Naive thymus-derived CD8-positive, alpha-beta T cell (primary cell): ENCODE data around the gene DHPS. TPM values are rescaled to one million over a fixed set of nuclear protein-coding genes. Genes with fewer than 3 reads are reported as not detected.
A peak's percentile ranks its signal among the peaks of the same experiment; 100 is the strongest.
"Not testable (repeated sequence)": the region's sequence is repeated elsewhere in the genome, so short reads cannot be mapped to it uniquely, and the experiment has no call there.

ENCODE experiments used
- ATAC-seq, 2 donors: fragments of 150-1000 bp; cut with Tn5 transposase in 1 of 2; sonication (Bioruptor Pico), chemical (Tn5 transposase) in 1 of 2; 1 replicate in 1 of 2; 2 replicates in 1 of 2; pipeline ENCODE4 v1.10.0; 2021; ENCODE audit warnings: mild to moderate bottlenecking in 2 of 2, moderate library complexity in 2 of 2
- POLR2A ChIA-PET: fragments of 350-600 bp; sonication (Branson Sonifier 250); formaldehyde crosslinking; loops from one replicate; lab custom pipeline; 2021; ENCODE audit warnings: antibody characterized with exemption; lab: Charles Lee
- DNase-seq, 10 donors: peaks; one replicate each; pipeline versions ENCODE4 v3.0.0 to v3.0.0-alpha.2; 2020 to 2022
- H3K27ac Mint-ChIP-seq, 10 donors: one replicate each; pipeline ENCODE4 v1.8.0; 2020 to 2022; ENCODE audit warnings: mild to moderate bottlenecking in 10 of 10, mixed read lengths in 10 of 10, moderate library complexity in 4 of 10, inconsistent platforms in 1 of 10
- H3K27me3 Mint-ChIP-seq, 5 donors: one replicate each; pipeline ENCODE4 v1.8.0; 2021 to 2022; ENCODE audit warnings: mixed read lengths in 5 of 5
- H3K36me3 Mint-ChIP-seq, 3 donors: one replicate each; pipeline ENCODE4 v1.8.0; 2020 to 2022; ENCODE audit warnings: mixed read lengths in 3 of 3, mild to moderate bottlenecking in 2 of 3, inconsistent platforms in 1 of 3
- H3K4me1 Mint-ChIP-seq, 4 donors: one replicate each; pipeline ENCODE4 v1.8.0; 2021 to 2022; ENCODE audit warnings: mixed read lengths in 4 of 4
- H3K4me3 Mint-ChIP-seq, 10 donors: one replicate each; pipeline ENCODE4 v1.8.0; 2020 to 2022; ENCODE audit warnings: mild to moderate bottlenecking in 10 of 10, mixed read lengths in 10 of 10, moderate library complexity in 6 of 10, inconsistent platforms in 1 of 10
- H3K9me3 Mint-ChIP-seq, 9 donors: one replicate each; pipeline ENCODE4 v1.8.0; 2020 to 2022; ENCODE audit warnings: mixed read lengths in 9 of 9, mild to moderate bottlenecking in 3 of 9, inconsistent platforms in 1 of 9, moderate library complexity in 1 of 9
- polyA plus RNA-seq, 3 donors: library from polyadenylated mRNA; unstranded; fragments of 300-500 nt; fragmentation: Illumina TruSeq; gene quantifications; one replicate each; pipeline ENCODE4 v1.2.3, GENCODE V29; 2021
- total RNA-seq, 8 experiments: library from RNA in 2 of 8; stranded (reverse) in 2 of 8; gene quantifications; one replicate each; pipeline ENCODE4 v1.2.3 and lab custom pipeline; 2021 to 2026

Gene DHPS
- total and polyA plus RNA-seq, 5 experiments from 2014 or later: 74.8 to 224 (median 108) TPM

DNA sequence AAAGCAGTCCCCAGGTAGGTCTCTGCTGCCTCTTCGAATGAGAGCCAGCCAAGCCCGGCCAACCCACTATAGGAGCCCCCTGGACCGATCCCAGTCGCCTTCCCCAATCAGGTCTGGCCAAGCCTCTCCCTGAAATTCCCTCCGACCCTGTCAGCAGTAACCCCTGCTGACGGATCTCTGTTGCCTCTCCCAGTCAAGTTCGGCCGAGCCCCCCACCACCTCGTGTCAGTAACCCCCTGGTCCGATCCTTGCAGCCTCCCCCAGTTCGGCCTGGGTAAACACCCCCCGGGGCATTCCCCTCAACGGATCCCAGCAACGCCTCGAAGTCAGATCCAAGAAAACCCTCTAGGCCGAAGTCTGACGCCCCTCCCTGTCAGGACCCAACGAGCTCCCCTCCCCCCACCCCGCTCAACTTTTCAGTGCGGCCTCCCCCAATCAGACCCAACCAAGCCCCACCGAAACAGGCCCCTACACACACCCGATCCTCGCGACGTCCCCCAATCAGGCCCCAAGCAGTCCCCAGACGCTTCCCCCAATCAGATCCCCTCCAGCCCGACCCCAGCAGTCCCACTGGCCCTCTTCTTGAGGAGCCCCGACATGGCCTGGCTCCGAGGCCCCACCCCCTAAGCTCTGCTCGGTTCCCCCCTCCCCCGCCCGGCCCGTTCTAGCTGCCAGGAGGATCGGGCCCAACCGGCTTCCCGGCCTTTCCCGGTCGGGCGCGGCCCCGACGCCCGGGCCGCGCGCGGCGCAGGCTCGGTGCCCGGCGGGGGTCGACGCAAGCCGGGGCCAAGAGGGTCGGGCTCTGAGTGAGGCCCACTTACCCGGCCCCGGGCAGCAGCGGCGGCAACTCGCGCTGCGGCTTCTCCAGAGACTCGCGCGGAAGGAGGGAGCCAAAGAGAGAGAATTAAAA lies 40.2 kb upstream of the DHPS start:
- ATAC-seq (peak; percentile 45 to 49), DNase-seq (peak in 9 of 10 donors; percentile 8 to 73 (median 48))
- POLR2A ChIA-PET: interaction anchor here (0.7 to 8.7 kb wide), 11 partner anchors 13 to 909 kb away, joined by 3 to 158 read pairs (median 4); partner anchors contain the start of genes DHPS, FBXW9, GET3 and JUNB
- Mint-ChIP-seq H3K27me3 (no peaks in the 10 kb centered on the region), H3K27ac (peak overlapping the region; percentile 88 to 96 (median 92)), H3K4me3 (peak overlapping the region; percentile 85 to 96 (median 93)), H3K4me1 (peaks cover 28 to 48% (median 41%) of the 10 kb centered on the region in 4 donors), H3K9me3 (no peaks in the 10 kb centered on the region), H3K36me3 (peaks cover 0 to 20% (median 0%) of the 10 kb centered on the region in 3 donors)

DNA sequence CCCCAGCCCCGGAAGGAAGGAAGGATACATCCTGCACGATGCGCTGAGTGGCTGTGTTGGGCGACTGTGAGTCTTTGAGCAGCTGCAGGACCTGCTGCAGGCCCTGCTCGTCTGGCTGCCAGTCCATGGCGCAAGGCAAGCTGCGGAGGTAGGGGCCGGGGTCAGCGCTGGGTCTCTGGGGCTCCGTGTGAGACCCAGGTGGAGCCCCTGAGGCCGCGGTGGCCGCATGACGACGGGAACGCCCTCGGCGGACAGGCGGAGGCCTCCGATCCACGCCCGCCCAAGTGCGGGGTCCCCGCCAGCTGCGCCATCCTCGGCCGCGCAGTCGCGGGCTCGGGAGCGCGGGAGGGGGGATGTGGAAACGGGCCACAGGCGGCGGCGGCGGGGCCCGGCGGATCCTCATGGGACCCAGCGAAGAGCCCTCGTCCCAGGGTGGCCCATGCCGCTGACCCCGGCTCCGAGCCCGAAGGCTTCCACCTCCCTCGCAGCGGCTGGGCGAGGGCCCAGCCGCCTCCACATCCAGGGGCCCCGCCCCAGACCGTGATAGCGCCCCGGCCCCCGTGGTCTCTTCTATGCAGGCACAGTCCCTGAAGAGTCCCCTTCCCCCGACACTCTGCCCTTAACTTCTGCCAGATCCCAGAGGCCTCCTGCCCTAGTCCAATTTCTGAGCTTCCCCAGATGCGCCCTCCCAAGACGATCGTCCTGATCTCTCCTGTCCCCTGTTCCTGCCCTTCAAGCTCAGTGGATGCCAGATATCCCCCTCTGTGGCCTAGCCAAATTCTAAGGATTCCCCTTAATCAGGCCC lies 39.4 kb upstream of the DHPS start:
- peaks cover 0 to 25% (median 0%) of the 10 kb centered on the region in 3 donors for H3K36me3 Mint-ChIP-seq
- peak overlapping the region; percentile 85 to 96 (median 91) for H3K27ac Mint-ChIP-seq
- H3K27me3 Mint-ChIP-seq: no peaks in the 10 kb centered on the region
- H3K4me1 Mint-ChIP-seq: peaks cover 31 to 51% (median 47%) of the 10 kb centered on the region in 4 donors
- no peak for ATAC-seq
- no peaks in the 10 kb centered on the region for H3K9me3 Mint-ChIP-seq
- DNase-seq: peak in 1 of 10 donors; percentile 13
- POLR2A ChIA-PET: interaction anchor here (0.5 to 8.7 kb wide), 8 partner anchors 14 to 1802 kb away, joined by 3 to 158 read pairs (median 6); partner anchors contain the start of genes DHPS, FBXW9, GET3 and TRIR
- peak overlapping the region; percentile 84 to 96 (median 90) for H3K4me3 Mint-ChIP-seq

DNA sequence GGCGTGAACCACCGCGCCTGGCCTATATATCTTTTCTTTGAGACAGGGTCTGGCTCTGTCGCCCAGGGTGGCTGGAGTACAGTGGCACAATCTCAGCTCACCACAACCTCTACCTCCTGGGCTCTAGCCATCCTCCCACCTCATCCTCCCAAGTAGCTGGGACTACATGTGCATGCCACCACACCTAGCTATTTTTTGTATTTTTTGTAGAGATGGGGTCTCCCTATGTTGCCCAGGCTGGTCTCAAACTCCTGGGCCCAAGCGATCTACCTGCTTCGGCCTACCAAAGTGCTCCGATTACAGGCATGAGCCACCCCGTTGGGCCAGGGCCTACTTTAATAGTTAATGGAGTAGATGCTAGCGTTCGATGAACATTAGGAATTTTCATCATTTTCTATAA lies 38.6 kb upstream of the DHPS start:
- POLR2A ChIA-PET: interaction anchor here (0.5 to 8.7 kb wide), 5 partner anchors 15 to 177 kb away, joined by 4 to 158 read pairs (median 7); partner anchors contain the start of genes DHPS, GET3 and TRIR
- DNase-seq (no peak), ATAC-seq (no peak)
- peaks cover 0 to 32% (median 0%) of the 10 kb centered on the region in 3 donors for H3K36me3 Mint-ChIP-seq
- H3K4me1 Mint-ChIP-seq: peaks cover 31 to 51% (median 47%) of the 10 kb centered on the region in 4 donors
- no peaks in the 10 kb centered on the region for H3K9me3 Mint-ChIP-seq
- peak overlapping the region; percentile 74 to 96 (median 88) for H3K27ac Mint-ChIP-seq
- H3K27me3 Mint-ChIP-seq: no peaks in the 10 kb centered on the region
- H3K4me3 Mint-ChIP-seq: peak overlapping the region; percentile 79 to 90 (median 84)

DNA sequence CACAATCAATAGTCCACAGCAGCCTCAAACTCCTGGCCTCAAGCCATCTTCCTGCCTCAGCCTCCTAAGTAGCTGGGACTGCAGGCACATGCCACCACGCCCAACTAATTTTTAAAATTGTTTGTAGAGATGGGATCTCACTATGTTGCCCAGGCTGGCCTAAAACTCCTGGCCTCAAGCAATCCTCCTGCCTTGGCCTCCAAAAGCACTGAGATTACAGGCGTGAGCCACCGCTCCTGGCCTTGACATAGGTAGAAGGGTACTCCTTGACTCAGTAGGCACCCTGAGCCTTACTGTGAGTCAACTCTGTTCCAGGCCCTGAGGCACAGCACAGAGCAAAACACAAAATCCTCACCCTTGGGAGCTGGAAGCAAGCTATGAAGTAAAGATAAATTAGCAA lies 34.2 kb upstream of the DHPS start:
- DNase-seq (no peak), ATAC-seq (no peak)
- Mint-ChIP-seq H3K27ac (peak overlapping the region in 1 of 10 donors; percentile 48), H3K36me3 (peaks cover 0 to 62% (median 3%) of the 10 kb centered on the region in 3 donors), H3K4me1 (peaks cover 15 to 25% (median 18%) of the 10 kb centered on the region in 4 donors), H3K9me3 (no peaks in the 10 kb centered on the region), H3K4me3 (peak overlapping the region in 1 of 10 donors; percentile 67), H3K27me3 (no peaks in the 10 kb centered on the region)
- POLR2A ChIA-PET: interaction anchor here (0.6 kb wide), 1 partner anchor 66 kb away, joined by 3 read pairs; no protein-coding TSS in a partner anchor

DNA sequence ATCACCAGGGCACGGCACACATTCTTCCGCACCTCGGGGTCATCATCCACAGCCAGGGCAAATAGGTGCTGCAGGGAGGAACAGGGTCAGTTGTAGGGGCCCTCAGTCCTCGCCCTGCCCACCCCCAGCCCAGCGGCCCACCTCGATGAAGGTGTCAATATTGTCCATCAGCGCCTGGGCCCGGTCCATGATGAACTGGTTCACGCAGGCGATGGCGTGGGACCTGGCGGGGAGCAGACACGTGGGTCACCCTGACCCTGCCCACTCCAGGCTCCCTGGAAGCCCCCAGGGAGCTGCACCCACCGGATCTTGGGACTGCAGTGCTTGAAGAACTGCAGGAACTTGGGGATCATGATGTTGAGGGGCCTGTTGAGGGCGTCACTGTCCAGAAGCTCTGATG lies 33.4 kb upstream of the DHPS start:
- ATAC-seq (no peak), DNase-seq (no peak)
- no peaks in the 10 kb centered on the region for H3K27me3 Mint-ChIP-seq
- H3K4me3 Mint-ChIP-seq: no peak overlapping the region
- peaks cover 9 to 18% (median 12%) of the 10 kb centered on the region in 4 donors for H3K4me1 Mint-ChIP-seq
- H3K27ac Mint-ChIP-seq: no peak overlapping the region
- POLR2A ChIA-PET: no interaction called here
- H3K9me3 Mint-ChIP-seq: no peaks in the 10 kb centered on the region
- peaks cover 0 to 71% (median 6%) of the 10 kb centered on the region in 3 donors for H3K36me3 Mint-ChIP-seq

DNA sequence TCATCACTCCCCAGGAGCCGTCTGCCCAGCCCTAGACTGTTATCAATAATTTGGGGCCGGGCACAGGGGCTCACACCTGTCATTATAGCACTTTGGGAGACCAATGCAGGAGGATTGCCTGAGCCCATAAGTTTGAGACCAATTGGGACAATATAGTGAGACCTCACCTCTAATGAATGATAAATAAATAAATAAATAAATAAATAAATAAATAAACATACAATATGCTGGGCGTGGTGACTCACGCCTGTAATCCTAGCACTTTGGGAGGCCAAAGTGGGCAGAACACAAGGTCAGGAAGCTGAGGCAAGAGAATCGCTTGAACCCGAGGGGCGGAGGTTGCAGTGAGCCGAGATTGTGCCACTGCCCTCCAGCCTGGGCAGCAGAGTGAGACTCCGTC lies 31.6 kb upstream of the DHPS start:
- H3K27me3 Mint-ChIP-seq, H3K9me3 Mint-ChIP-seq, DNase-seq, ATAC-seq, H3K4me1 Mint-ChIP-seq, H3K4me3 Mint-ChIP-seq, H3K27ac Mint-ChIP-seq: not testable (repeated sequence)
- POLR2A ChIA-PET: interaction anchor here (1.1 kb wide), 1 partner anchor 32 kb away, joined by 3 read pairs; no protein-coding TSS in a partner anchor
- peaks cover 0 to 72% (median 6%) of the 10 kb centered on the region in 3 donors for H3K36me3 Mint-ChIP-seq

DNA sequence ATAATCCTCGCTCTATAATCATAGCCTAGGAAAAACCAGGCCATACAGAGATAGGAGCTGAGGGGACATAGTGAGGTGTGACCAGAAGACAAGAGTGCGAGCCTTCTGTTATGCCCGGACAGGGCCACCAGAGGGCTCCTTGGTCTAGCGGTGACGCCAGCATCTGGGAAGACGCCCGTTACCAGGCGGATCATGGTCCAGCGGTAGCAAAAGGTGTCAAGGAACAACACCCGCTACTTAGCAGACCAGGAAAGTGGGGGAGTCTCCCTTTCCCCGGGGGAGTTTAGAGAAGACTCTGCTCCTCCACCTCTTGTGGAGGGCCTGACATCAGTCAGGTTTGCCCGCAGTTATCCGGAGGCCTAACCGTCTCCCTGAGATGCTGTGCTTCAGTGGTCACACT lies 30.4 kb upstream of the DHPS start:
- ATAC-seq, POLR2A ChIA-PET: not testable (repeated sequence)
- peak in 1 of 10 donors; percentile 4 for DNase-seq

DNA sequence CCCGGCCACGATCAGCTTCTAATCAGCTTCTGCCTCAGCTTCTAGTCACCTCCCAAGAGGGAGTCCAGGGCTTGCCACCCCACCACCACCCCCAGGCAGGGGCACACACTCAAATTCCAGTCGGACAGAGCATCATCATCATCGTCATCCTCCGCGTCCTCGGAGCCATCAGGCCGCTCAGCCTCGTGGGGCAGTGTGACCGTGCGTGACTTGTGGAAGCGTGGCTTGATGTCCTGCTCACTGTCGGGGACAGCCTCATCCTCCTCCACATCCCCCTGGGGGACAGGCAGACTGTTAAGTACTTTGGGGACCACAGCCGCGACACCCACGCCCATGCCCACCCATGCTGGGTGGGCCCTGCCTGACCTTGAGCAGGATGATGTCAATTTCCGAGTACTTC lies 29.5 kb upstream of the DHPS start:
- H3K27me3 Mint-ChIP-seq: no peaks in the 10 kb centered on the region
- DNase-seq (no peak), ATAC-seq (no peak)
- POLR2A ChIA-PET: no interaction called here
- H3K36me3 Mint-ChIP-seq: peaks cover 0 to 74% (median 6%) of the 10 kb centered on the region in 3 donors
- no peaks in the 10 kb centered on the region for H3K9me3 Mint-ChIP-seq
- no peak overlapping the region for H3K27ac Mint-ChIP-seq
- no peak overlapping the region for H3K4me3 Mint-ChIP-seq
- H3K4me1 Mint-ChIP-seq: peaks cover 0 to 3% (median under 1%) of the 10 kb centered on the region in 4 donors

More for the DNA sequence above, 30.4 kb upstream of the DHPS start:
- not testable (repeated sequence) for H3K9me3 Mint-ChIP-seq, H3K4me1 Mint-ChIP-seq, H3K27me3 Mint-ChIP-seq, H3K4me3 Mint-ChIP-seq
- peak overlapping the region in 1 of 10 donors; percentile 43 for H3K27ac Mint-ChIP-seq
- H3K36me3 Mint-ChIP-seq: peaks cover 0 to 73% (median 6%) of the 10 kb centered on the region in 3 donors

DNA sequence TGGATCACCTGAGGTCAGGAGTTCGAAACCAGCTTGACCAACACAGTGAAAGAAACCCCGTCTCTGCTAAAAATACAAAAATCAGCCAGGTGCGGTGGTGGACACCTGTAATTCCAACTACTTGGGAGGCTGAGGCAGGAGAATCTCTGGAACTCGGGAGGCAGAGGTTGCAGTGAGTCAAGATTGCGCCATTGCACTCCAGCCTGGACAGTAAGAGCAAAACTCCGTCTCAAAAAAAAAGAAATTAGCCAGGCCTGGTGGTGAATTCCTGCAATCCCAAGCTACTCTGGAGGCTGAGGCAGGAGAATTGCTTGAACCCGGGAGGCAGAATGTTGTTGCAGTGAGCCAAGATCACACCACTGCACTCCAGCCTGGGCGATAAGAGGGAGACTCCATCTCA lies 27.0 kb upstream of the DHPS start:
- H3K36me3 Mint-ChIP-seq: peaks cover 0 to 74% (median 9%) of the 10 kb centered on the region in 3 donors

DNA sequence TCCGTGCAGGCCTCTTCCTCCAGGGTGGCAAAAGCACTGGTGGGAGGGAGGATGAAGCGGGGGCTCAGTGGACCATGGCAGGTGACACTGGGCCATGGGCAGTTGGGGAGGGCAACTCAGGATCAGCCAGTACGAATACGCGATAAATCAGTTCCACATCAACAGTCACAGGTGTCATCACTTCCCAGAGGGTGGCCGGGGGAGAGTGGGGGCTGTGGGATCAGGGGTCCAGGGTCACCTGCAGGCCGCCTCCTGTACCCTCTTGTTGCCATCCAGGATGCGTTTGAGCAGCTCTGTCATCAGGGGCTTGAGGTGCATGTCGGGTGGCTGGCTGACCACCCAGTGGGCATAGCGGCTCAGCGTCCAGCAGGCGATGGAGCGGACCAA lies 24.6 kb upstream of the DHPS start:
- Mint-ChIP-seq H3K36me3 (peaks cover 0 to 76% (median 15%) of the 10 kb centered on the region in 3 donors), H3K27me3 (no peaks in the 10 kb centered on the region), H3K4me1 (peaks cover 0 to 2% (median 0%) of the 10 kb centered on the region in 4 donors), H3K9me3 (no peaks in the 10 kb centered on the region), H3K4me3 (no peak overlapping the region), H3K27ac (peak overlapping the region in 1 of 10 donors; percentile 34)
- peak in 1 of 10 donors; percentile 57 for DNase-seq
- POLR2A ChIA-PET: interaction anchor here (0.9 kb wide), 1 partner anchor 10 kb away, joined by 4 read pairs; the partner anchor contains the start of gene FBXW9
- ATAC-seq: no peak

More for the DNA sequence above, 27.0 kb upstream of the DHPS start:
- no peaks in the 10 kb centered on the region for H3K27me3 Mint-ChIP-seq
- DNase-seq (no peak), ATAC-seq (no peak)
- POLR2A ChIA-PET: interaction anchor here (0.6 kb wide), 2 partner anchors 9 to 12 kb away, joined by 3 to 4 read pairs; partner anchors contain the start of gene FBXW9
- no peak overlapping the region for H3K27ac Mint-ChIP-seq
- no peak overlapping the region for H3K4me3 Mint-ChIP-seq
- H3K9me3 Mint-ChIP-seq: no peaks in the 10 kb centered on the region
- H3K4me1 Mint-ChIP-seq: peaks cover 0 to 3% (median 0%) of the 10 kb centered on the region in 4 donors

DNA sequence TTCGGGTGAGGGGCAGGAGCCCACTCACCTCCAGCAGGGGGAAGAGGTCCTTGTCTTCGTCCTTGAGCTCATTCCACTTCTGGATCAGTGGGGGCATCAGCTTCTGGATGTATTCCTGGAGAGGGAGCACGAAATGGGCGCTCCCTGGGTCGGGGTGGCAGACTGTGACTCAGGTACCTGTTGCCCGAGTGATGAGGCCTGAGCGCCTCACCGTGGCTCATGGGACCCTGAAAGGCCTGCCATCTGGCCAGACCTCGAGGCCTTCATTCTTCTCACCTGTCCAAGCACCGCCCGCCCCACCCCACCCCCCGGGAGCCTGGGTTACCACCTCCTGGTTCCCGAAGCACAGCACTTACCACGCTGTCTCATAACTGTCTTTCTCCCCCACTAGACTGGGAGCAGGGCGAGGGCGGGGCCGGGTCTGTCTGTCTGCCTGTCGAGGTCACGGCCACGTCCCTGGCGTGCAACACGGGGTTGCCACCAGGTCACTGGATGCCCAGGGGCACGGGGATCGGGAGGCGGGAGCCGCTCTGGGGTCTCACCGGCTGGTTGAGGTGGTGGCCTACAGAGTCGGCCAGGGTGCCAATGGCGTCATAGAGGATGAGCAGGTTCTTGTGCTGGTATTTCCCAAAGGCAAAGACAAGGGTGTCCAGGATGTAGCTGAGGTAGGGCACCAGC lies 24.1 kb upstream of the DHPS start:
- ATAC-seq (no peak), DNase-seq (peak in 1 of 10 donors; percentile 40)
- peaks cover 0 to 2% (median 0%) of the 10 kb centered on the region in 4 donors for H3K4me1 Mint-ChIP-seq
- POLR2A ChIA-PET: no interaction called here
- H3K27ac Mint-ChIP-seq: peak overlapping the region in 2 of 10 donors; percentile 34 to 62
- peaks cover 0 to 76% (median 15%) of the 10 kb centered on the region in 3 donors for H3K36me3 Mint-ChIP-seq
- H3K9me3 Mint-ChIP-seq: no peaks in the 10 kb centered on the region
- H3K27me3 Mint-ChIP-seq: no peaks in the 10 kb centered on the region
- H3K4me3 Mint-ChIP-seq: no peak overlapping the region
